ENCODE measurements around the gene PPIP5K1. TPM values are rescaled to one million over a fixed set of nuclear protein-coding genes. Genes with fewer than 3 reads are reported as not detected.
"Not testable (repeated sequence)": the region's sequence is repeated elsewhere in the genome, so short reads cannot be mapped to it uniquely, and the experiment has no call there.

PPIP5K1 gene
- total and polyA plus RNA-seq, 5 experiments from 2014 or later, result 3.3 to 49.8 (median 7.0) TPM

DNA sequence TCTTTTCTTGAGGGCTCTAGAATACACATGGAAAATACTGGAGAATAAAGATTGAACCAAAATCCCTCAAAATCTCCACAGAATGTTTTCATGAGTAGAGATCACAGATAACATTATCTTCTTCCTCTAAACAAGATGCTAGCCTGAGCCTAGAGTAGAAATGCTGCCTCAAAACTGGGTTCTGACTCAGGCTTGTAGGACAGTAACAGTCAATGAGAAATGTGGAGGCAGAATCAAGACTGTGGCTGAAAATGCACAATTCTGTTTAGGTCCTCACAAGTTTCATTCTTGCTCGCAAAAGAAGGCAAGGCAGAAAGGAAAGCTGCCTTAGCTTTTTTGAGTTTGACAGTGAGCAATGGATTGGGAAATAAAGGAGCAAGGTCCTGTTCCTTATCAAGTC is 15.4 kb downstream of the PPIP5K1 start:
- POLR2A ChIA-PET, result not testable (repeated sequence)

DNA sequence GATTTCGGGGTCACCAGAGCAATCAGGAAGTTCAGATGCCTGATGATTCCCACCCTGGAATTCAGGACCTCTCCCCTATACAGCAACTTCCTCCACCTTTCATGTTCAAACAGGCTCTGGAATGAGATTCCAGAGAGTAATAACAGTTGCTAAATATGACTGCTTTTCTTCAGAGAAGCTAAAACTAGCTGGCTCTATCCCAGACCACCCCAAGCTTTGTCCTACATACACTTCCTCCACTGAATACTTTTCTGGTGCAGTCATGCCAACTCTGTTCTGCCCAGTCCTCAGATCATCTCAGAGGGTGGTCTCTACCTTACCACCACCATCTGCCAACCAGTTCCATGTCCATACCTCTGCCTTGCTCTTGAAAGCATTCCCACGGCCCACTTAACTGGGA is 23.4 kb downstream of the PPIP5K1 start:
- H3K4me1 Mint-ChIP-seq, result not testable (repeated sequence)

More for the DNA sequence above, 15.4 kb downstream of the PPIP5K1 start:
- H3K4me3 Mint-ChIP-seq, ATAC-seq, H3K36me3 Mint-ChIP-seq, DNase-seq, H3K9me3 Mint-ChIP-seq, H3K27me3 Mint-ChIP-seq, H3K27ac Mint-ChIP-seq, H3K4me1 Mint-ChIP-seq: not testable (repeated sequence)

DNA sequence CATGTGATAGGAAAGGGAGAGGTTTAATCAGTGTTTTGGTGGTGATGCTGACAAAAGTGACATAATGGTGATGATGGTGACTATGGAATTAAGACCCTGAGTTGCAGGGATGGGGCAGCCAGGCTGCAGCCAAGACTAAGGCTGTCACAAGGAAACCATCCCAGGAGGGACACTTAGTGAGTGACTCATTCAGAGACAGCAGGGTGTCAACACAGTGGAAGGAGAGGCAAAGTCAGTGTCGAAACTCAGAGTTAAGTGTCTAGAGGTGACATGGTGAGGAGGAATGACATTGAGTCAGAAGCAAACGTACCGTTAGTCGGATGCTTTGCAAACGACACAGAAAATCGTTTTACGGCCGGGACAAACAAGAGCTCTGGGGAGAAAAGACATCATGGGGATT is 26.2 kb downstream of the PPIP5K1 start:
- H3K4me3 Mint-ChIP-seq, ATAC-seq, H3K27me3 Mint-ChIP-seq, H3K36me3 Mint-ChIP-seq, H3K9me3 Mint-ChIP-seq, H3K27ac Mint-ChIP-seq, DNase-seq, POLR2A ChIA-PET, H3K4me1 Mint-ChIP-seq: not testable (repeated sequence)

More for the DNA sequence above, 23.4 kb downstream of the PPIP5K1 start:
- H3K9me3 Mint-ChIP-seq, ATAC-seq, H3K4me3 Mint-ChIP-seq, DNase-seq, H3K36me3 Mint-ChIP-seq, H3K27me3 Mint-ChIP-seq, POLR2A ChIA-PET, H3K27ac Mint-ChIP-seq: not testable (repeated sequence)

DNA sequence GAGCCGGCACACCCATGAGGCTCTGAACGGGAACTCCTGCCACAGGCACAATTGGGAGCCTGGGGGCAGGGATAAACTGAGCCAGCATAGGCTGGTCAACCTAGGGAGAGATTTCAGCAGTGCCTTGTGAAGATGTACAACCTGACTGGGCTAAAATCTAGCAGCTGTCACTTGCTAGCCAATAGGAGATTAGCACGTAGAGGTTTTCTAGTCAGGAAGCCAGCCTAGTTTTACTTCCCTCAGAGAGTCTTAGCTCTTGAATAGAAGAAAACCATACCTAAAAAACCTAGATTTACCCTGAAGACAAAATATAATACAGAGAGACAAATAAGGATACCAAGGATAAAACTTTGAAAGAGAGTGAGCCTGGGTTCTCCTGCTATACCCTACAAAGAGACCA is 27.3 kb downstream of the PPIP5K1 start:
- H3K27me3 Mint-ChIP-seq, POLR2A ChIA-PET, H3K9me3 Mint-ChIP-seq, ATAC-seq, H3K4me1 Mint-ChIP-seq, H3K27ac Mint-ChIP-seq, H3K4me3 Mint-ChIP-seq, DNase-seq: not testable (repeated sequence)
- peaks cover 0 to 14% (median 4%) of the 10 kb centered on the region in 3 donors for H3K36me3 Mint-ChIP-seq

DNA sequence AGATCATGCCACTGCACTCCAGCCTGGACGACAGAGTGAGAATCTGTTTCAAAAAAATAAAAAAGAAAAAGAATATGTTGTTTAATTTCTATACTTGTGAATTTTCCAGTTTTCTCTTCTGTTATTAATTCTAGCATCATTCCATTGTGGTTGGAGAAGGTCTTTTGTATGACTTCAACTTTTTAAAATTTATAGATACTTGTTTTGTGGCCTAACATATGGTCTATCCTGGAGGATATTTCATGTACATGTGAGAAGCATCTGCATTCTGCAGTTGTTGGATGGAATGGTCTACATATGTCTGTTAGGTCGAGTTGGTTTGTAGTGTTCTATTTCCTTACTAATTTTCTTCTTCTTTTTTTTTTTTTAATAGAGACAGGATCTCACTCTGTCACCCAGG is 37.0 kb downstream of the PPIP5K1 start:
- Mint-ChIP-seq H3K27me3 (no peaks in the 10 kb centered on the region), H3K4me1 (no peaks in the 10 kb centered on the region), H3K9me3 (no peaks in the 10 kb centered on the region), H3K27ac (no peak overlapping the region), H3K4me3 (no peak overlapping the region), H3K36me3 (peaks cover 0 to 45% (median 14%) of the 10 kb centered on the region in 3 donors)
- POLR2A ChIA-PET, result no interaction called here
- no peak for ATAC-seq
- no peak for DNase-seq

DNA sequence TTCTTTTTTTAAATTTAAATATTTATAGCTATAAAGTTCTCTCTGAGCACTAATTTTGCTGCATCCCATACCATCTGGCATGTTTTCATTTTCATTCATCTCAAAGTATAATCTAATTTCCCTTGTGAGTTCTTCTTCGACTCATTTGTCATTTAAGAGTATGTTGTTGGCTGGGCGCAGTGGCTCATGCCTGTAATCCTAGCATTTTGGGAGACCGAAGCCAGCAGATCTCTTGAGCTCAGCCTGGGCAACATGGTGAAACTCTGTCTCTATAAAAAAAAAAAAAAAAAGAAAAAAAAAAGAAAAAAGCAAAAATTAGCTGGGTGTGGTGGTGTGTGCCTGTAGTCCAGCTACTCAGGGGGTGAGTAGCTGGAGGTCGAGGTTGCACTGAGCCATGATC is 37.8 kb downstream of the PPIP5K1 start:
- Mint-ChIP-seq H3K27ac (no peak overlapping the region), H3K4me1 (no peaks in the 10 kb centered on the region), H3K4me3 (no peak overlapping the region), H3K36me3 (peaks cover 0 to 39% (median 17%) of the 10 kb centered on the region in 3 donors), H3K27me3 (no peaks in the 10 kb centered on the region), H3K9me3 (no peaks in the 10 kb centered on the region)
- DNase-seq (no peak), ATAC-seq (no peak)
- POLR2A ChIA-PET, result no interaction called here

DNA sequence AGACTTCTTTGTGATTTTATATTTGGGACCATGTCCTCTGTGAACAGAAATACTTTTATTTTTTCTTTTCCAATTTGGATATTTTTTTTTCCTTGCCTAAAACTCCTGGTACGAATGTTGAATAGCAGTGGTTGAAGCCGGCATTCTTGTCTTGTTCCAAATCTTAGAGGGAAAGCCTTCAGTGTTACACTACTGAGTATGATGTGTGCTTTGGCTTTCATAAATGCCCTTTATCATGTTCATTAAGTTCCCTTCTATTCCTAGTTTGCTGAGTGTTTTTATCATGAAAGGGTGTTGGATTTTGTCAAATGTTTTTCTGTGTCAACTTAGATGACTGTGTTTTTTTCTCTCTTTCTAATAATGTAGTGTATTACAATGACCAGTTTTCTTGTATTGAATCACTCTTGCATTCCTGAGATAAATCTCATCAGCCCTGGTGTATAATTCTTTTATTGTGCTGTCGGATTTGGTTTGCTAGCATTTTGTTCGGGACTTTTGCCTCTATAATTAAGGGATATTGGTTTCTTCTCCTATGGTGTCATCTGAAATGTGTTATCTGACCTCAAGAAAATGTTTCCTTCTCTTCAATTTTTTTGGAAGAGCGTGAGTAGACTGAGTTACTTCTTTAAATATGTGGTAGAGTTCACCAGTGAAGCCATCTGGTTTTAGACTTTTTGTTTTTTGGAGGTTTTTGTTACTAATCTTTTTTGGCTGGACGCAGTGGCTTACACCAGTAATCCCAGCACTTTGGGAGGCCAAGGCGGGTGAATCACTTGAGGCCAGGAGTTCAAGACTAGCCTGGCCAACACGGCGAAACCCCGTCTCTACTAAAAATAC is 39.3 kb downstream of the PPIP5K1 start:
- Mint-ChIP-seq H3K4me3 (no peak overlapping the region), H3K4me1 (no peaks in the 10 kb centered on the region), H3K27me3 (no peaks in the 10 kb centered on the region), H3K36me3 (peaks cover 0 to 33% (median 29%) of the 10 kb centered on the region in 3 donors), H3K9me3 (no peaks in the 10 kb centered on the region), H3K27ac (no peak overlapping the region)
- POLR2A ChIA-PET, result no interaction called here
- no peak for ATAC-seq
- DNase-seq, result no peak

DNA sequence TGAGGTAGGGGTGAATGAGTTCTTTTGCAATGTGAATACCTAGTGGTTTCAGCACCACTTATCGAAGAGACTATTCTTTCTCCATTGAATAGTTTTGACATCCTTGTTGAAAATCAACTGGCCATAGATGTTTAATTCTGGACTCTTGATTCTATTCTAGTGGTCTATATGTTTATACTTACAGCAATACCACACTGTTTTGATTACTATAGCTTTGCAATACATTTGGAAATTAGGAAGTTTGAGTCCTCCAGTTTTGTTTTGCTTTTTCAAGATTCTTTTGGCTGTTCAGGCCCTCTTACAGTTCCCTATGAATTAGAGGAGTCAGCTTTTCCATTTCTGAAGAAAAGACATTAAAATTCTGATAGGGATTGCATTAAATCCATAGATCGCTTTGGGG is 42.5 kb downstream of the PPIP5K1 start:
- Mint-ChIP-seq H3K4me3 (no peak overlapping the region), H3K9me3 (no peaks in the 10 kb centered on the region), H3K27ac (no peak overlapping the region), H3K36me3 (peaks cover 0 to 27% (median 15%) of the 10 kb centered on the region in 3 donors), H3K4me1 (no peaks in the 10 kb centered on the region), H3K27me3 (no peaks in the 10 kb centered on the region)
- DNase-seq (no peak), ATAC-seq (no peak)
- POLR2A ChIA-PET, result no interaction called here

DNA sequence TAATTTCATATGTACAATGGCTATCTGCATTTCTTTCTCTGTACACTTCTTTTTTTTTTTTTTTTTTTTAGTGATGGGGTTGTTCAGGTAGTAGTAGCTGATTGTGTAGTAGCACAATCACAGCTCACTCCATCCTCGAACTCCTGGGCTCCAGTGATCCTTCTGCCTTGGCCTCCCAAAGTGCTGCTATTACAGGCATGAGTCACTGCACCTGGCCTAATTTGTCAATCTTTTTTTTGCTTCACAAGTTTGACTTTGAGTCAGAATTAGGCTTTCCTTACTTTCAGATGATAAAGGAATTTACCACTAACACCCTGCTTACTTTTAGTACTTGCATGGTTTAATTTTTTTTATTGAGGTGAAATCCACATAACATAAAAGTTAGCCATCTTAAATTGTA is 44.6 kb downstream of the PPIP5K1 start:
- Mint-ChIP-seq H3K4me1 (peaks cover 0 to 5% (median 2%) of the 10 kb centered on the region in 4 donors), H3K9me3 (no peaks in the 10 kb centered on the region), H3K36me3 (peaks cover 0 to 22% (median 5%) of the 10 kb centered on the region in 3 donors), H3K27ac (no peak overlapping the region), H3K4me3 (no peak overlapping the region), H3K27me3 (no peaks in the 10 kb centered on the region)
- ATAC-seq (no peak), DNase-seq (no peak)
- POLR2A ChIA-PET, result no interaction called here

DNA sequence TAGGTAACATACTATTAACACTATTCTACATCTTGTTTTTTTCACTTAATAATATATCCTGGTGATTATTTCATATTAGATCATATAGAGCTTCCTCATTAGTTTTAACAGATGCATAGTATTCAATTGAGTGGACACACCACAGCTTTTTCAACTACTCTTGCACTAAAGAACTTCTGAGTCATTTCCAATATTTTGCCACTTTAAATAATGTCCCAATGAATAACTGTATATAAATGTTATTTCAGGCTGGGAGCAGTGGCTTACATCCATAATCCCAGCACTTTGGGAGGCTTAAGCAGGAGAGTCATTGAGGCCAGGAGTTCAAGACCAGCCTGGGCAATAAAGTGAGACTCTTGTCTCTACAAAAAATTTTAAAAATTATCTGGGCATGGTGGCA is 45.7 kb downstream of the PPIP5K1 start:
- POLR2A ChIA-PET, result no interaction called here
- no peak overlapping the region for H3K27ac Mint-ChIP-seq

DNA sequence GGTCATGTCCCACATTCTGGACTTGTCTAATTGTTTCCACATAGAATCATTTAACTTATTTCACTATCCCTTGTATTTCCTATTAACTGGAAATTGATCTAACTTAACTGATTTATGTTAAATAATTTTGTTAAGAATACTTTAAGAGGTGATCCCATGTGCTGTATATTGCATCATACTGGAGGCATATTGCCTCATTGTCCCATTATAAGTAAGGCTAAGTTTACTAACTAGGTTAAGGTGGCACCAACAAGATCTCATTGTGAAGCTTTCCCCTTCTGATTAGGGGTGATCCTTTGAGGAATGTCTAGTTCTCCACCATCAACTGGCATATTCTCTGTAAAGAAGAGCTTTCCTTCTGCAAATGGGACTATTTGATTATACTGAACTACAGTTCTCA is 48.2 kb downstream of the PPIP5K1 start:
- DNase-seq, result no peak
- POLR2A ChIA-PET, result no interaction called here
- ATAC-seq, result no peak
- Mint-ChIP-seq H3K4me3 (no peak overlapping the region), H3K27ac (peak overlapping the region in 2 of 10 donors; percentile 19 to 39), H3K4me1 (peaks cover 0 to 5% (median 2%) of the 10 kb centered on the region in 4 donors), H3K9me3 (no peaks in the 10 kb centered on the region), H3K36me3 (peaks cover 0 to 14% (median 7%) of the 10 kb centered on the region in 3 donors), H3K27me3 (no peaks in the 10 kb centered on the region)

More for the DNA sequence above, 45.7 kb downstream of the PPIP5K1 start:
- no peaks in the 10 kb centered on the region for H3K27me3 Mint-ChIP-seq
- H3K4me3 Mint-ChIP-seq, result no peak overlapping the region
- H3K4me1 Mint-ChIP-seq, result peaks cover 0 to 5% (median 2%) of the 10 kb centered on the region in 4 donors
- H3K36me3 Mint-ChIP-seq, result peaks cover 0 to 21% (median 1%) of the 10 kb centered on the region in 3 donors
- H3K9me3 Mint-ChIP-seq, result no peaks in the 10 kb centered on the region
- ATAC-seq (no peak), DNase-seq (no peak)

DNA sequence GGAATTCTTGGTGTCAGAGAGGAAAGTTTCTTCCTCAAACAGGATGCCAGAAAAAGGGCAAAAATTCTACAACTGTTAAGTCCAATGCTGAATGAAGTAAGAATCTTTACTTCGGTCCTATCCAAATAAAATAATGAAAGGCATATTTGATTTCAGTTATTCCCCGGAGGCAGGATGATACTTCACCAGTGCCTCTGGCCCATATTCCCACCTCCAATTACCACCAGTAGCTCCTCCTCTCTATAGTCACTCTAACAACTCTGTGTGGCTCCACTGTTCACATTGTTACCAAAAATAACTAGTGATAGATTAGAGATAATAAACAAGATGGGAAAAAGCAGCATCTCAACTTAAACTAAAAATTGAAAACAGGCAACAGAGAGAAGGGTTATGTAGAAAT is 51.9 kb downstream of the PPIP5K1 start:
- H3K36me3 Mint-ChIP-seq, result peaks cover 0 to 24% (median 18%) of the 10 kb centered on the region in 3 donors
- no peaks in the 10 kb centered on the region for H3K27me3 Mint-ChIP-seq
- H3K4me3 Mint-ChIP-seq, result no peak overlapping the region
- DNase-seq, result no peak
- POLR2A ChIA-PET, result no interaction called here
- no peak overlapping the region for H3K27ac Mint-ChIP-seq
- no peak for ATAC-seq
- H3K4me1 Mint-ChIP-seq, result peaks cover 0 to 5% (median 2%) of the 10 kb centered on the region in 4 donors
- no peaks in the 10 kb centered on the region for H3K9me3 Mint-ChIP-seq

DNA sequence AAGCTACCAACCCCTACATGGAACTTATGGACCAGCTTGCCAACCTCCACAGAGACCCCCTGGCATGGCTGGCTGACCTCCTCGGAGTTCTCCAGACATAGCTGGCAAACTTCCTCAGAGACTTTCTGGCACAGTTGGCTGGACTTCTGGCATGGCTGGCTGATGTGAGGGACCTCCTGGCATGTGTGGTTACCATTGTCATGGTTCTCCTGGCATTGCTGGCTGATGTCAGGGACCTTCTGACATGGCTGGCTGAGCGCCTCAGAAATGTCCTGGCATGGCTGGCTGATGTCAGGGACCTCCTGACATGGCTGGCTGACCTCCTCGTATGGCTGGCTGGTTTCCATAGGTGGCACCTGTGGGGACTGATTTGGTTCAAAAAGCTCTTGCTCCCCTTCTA is 55.1 kb downstream of the PPIP5K1 start:
- no peak overlapping the region for H3K27ac Mint-ChIP-seq
- no peak overlapping the region for H3K4me3 Mint-ChIP-seq
- no peaks in the 10 kb centered on the region for H3K27me3 Mint-ChIP-seq
- H3K4me1 Mint-ChIP-seq, result peaks cover 0 to 3% (median 0%) of the 10 kb centered on the region in 4 donors
- DNase-seq (no peak), ATAC-seq (no peak)
- peaks cover 0 to 24% (median 18%) of the 10 kb centered on the region in 3 donors for H3K36me3 Mint-ChIP-seq
- H3K9me3 Mint-ChIP-seq, result no peaks in the 10 kb centered on the region
- POLR2A ChIA-PET, result no interaction called here

DNA sequence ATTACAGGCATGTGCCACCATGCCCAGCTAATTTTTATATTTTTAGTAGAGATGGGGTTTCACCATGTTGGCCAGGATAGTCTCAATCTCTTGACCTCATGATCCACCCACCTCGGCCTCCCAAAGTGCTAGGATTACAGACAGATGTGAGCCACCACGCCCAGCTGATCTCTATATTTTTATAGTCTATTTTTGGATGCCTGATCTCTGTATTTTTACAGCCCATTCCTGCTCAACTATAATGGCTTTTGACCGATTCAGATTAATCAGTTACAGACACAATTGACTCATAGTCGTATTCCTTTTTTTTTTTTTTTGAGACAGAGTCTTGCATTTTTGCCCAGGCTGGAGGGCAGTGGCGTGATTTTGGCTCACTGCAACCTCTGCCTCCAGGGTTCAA is 57.2 kb downstream of the PPIP5K1 start:
- H3K27ac Mint-ChIP-seq, result peak overlapping the region in 1 of 10 donors; percentile 5
- H3K4me3 Mint-ChIP-seq, POLR2A ChIA-PET, DNase-seq, H3K4me1 Mint-ChIP-seq, H3K9me3 Mint-ChIP-seq, H3K27me3 Mint-ChIP-seq, ATAC-seq: not testable (repeated sequence)
- peaks cover 0 to 16% (median 14%) of the 10 kb centered on the region in 3 donors for H3K36me3 Mint-ChIP-seq
